NCI-H510A treated with DMSO at 0.1 percent for 48 hours (cell line): Measurements from ENCODE around the gene BUD23.

Source experiments
- DNase-seq: peaks from one replicate; lab custom pipeline; 2025; lab: John Stamatoyannopoulos, UW

BUD23 gene

GRCh38 chr7:73742753-73743641, 59.6 kb downstream of the BUD23 start:
- peak; percentile 96 for DNase-seq

- peak; percentile 77 for DNase-seq
These were observed 63.0 kb downstream of the BUD23 start for GRCh38 chr7:73746378-73746777.
